ACC112 (cell line): ENCODE data around the gene SEMA3F.
"Not testable (repeated sequence)": the region's sequence is repeated elsewhere in the genome, so short reads cannot be mapped to it uniquely, and the experiment has no call there.

ENCODE experiments used
- H2AFZ ChIP-seq: fragments of 200-600 bp; sonication (generic); one replicate; pipeline ENCODE4 v1.6.0; 2017; ENCODE audit warnings: antibody characterized with exemption, low read length; ENCODE audit not compliant: unreplicated experiment
- H3K27ac ChIP-seq: fragments of 200-600 bp; sonication (generic); 2 replicates; pipeline ENCODE4 v1.5.1; 2014; ENCODE audit warnings: low read depth, mild to moderate bottlenecking, antibody characterized with exemption, low read length, moderate library complexity
- H3K27me3 ChIP-seq: fragments of 200-600 bp; sonication (generic); 2 replicates; pipeline ENCODE4 v1.6.1; 2014; ENCODE audit warnings: mild to moderate bottlenecking, antibody characterized with exemption, low read length, moderate library complexity, mixed read lengths; ENCODE audit not compliant: insufficient read depth
- H3K36me3 ChIP-seq: fragments of 200-600 bp; sonication (generic); 2 replicates; pipeline ENCODE4 v1.6.1; 2016; ENCODE audit warnings: mild to moderate bottlenecking, antibody characterized with exemption, low read length, moderate library complexity, mixed read lengths; ENCODE audit not compliant: insufficient read depth
- H3K4me1 ChIP-seq: fragments of 200-600 bp; sonication (generic); one replicate; pipeline ENCODE4 v1.6.1; 2016; ENCODE audit warnings: low read length, mixed read lengths; ENCODE audit not compliant: insufficient read depth, unreplicated experiment, control insufficient read depth
- H3K4me3 ChIP-seq: fragments of 200-600 bp; sonication (generic); 2 replicates; pipeline ENCODE4 v1.5.1; 2014; ENCODE audit warnings: mild to moderate bottlenecking, low read depth, low read length
- H3K79me2 ChIP-seq: fragments of 200-600 bp; sonication (generic); one replicate; pipeline ENCODE4 v1.6.0; 2016; ENCODE audit warnings: low read length; ENCODE audit not compliant: control insufficient read depth, unreplicated experiment, insufficient read depth

The SEMA3F gene

DNA sequence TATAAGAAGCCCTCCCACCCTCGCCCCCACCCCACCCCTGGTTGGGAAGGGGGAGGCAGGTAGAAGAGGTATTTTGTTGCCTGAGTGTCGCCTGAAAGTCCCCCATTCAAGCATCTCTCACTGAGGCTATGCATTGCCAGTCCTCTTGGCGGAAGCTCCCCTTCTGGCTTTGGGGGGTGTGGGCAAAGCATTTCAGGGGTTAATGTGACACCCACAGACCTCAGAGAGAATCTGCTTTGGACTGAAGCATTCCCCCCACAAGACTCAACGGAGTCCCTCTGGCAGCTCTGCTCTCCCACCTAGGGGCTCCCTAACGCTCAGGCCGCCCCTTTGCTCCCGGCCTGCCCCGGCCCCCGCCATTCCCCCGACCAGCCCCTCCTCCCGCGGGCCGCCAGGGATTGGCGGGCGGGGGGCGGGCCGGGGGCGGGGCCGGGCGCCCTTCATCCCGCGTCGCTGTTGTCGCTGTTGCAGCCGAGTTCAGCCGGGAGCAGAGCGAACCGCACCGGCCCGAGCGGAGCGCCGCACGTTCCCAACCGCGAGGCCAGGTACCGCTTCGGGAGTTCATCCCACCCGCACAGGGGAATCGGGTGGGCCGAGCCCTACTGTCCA, 49.8 kb downstream of the SEMA3F start, which contains the start of gene SLC38A3:
Gene SLC38A3, plus strand, starts transcription at position 468 of the 609 bp plus-strand sequence. CDS start 8,929 bp downstream, outside the sequence.
- Histone ChIP-seq H2AFZ (no peak within 1 kb of the TSS), H3K27ac (no peak within 1 kb of the TSS), H3K4me1 (peaks cover 3% of the 10 kb centered on the region), H3K79me2 (no peaks in the 10 kb centered on the region), H3K27me3 (peaks cover 34% of the 10 kb centered on the region), H3K4me3 (peak within 1 kb of the TSS; percentile 66), H3K36me3 (no peaks in the 10 kb centered on the region)

- H3K4me3 ChIP-seq: peak overlapping the region; percentile 66
- H2AFZ ChIP-seq: no peak overlapping the region
Measured at GRCh38 chr3:50205413-50206276, 50.5 kb downstream of the SEMA3F start.

DNA sequence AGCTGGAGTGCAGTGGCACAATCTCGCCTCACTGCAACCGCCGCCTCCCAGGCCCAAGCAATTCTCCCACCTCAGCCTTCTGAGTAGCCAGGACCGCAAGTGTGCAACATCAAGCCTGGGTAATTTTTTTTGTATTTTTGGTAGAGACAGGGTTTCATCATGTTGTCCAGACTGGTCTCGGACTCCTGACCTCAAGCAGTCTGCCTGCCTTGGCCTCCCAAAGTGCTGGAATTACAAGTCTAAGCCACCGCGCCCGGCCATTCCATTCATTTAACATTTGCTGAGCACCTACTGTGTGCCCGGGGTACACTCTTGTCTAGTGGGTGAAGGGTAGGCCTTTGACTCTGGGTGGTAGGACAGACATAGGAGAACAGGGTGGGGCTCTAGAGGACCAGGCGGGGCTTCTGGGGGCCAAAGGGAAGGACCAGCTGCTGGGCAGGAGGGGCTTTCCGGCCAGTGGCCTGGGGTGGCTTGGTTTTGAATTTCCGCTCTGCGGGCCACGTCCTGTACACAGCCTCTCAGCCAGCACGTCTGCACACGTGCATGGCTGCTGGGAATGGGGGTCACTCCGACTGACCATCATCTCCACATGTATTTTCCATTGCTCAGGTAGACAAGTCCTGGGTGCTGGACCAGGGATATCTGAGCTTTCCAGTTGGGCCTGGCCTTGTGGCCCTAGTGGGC, 52.4 kb downstream of the SEMA3F start:
- Histone ChIP-seq H3K79me2 (no peaks in the 10 kb centered on the region), H3K4me3 (no peak overlapping the region), H3K27ac (no peak overlapping the region), H2AFZ (no peak overlapping the region), H3K4me1 (peaks cover 8% of the 10 kb centered on the region), H3K36me3 (no peaks in the 10 kb centered on the region), H3K27me3 (peaks cover 34% of the 10 kb centered on the region)

More at GRCh38 chr3:50205413-50206276, 50.5 kb downstream of the SEMA3F start:
- Histone ChIP-seq H3K27ac (no peak overlapping the region), H3K79me2 (no peaks in the 10 kb centered on the region), H3K4me1 (peaks cover 3% of the 10 kb centered on the region), H3K36me3 (no peaks in the 10 kb centered on the region), H3K27me3 (peaks cover 34% of the 10 kb centered on the region)

DNA sequence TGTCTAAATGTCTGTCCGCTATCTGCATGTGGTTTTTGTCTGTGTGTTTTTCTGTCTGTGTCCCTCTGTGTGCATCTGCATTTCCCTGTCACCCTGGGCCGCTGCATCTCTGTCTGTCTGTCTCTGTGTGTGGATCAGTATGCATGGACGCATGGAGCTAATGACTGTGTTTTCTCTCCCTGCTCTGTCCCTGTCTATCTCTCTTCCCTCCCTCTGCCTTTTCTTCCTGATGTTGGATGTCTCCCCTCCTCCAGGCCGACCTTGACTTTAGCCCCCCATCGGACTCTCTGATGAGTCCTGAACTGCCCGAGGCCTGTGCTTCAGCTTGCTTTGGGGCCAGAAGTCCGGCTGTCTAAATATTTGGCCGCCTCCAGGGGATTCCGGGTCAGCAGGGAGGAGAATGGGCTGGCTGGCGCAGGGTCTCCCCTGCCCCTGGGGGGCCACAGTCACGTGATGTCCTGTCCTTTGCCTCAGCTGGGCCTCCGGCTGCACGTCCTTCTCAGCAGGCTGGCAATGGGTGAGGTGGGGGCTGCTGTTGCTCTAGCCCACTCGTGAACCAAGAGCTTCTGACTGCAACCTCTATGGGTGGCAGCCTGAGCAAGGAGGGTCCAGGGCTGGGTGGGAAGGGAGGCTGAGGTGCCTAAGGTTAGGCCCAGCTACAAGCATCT, 53.7 kb downstream of the SEMA3F start:
- peaks cover 30% of the 10 kb centered on the region for H3K27me3 ChIP-seq
- H3K4me1 ChIP-seq: peaks cover 8% of the 10 kb centered on the region
- H3K36me3 ChIP-seq: no peaks in the 10 kb centered on the region
- no peak overlapping the region for H2AFZ ChIP-seq
- no peak overlapping the region for H3K27ac ChIP-seq
- H3K4me3 ChIP-seq: no peak overlapping the region
- no peaks in the 10 kb centered on the region for H3K79me2 ChIP-seq

DNA sequence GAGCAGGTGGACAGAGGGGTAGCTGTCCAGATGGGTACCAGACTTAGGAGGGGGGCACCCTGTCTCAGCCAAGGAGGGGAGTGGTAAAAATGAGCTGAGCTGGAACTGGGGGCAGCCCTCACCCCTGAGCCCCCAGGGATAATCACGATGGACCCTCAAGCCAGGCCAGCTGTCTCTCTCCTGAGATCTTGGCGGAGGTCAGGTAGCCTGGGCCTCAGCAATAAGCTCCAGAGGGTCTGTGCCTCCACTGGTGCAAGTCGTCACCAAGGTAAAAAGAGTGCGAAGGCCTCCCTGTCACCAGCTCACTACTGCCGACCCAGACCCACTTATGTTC, 55.0 kb downstream of the SEMA3F start:
- Histone ChIP-seq H3K27ac (no peak overlapping the region), H3K36me3 (no peaks in the 10 kb centered on the region), H2AFZ (no peak overlapping the region), H3K4me1 (peaks cover 5% of the 10 kb centered on the region), H3K27me3 (peaks cover 17% of the 10 kb centered on the region), H3K4me3 (no peak overlapping the region), H3K79me2 (no peaks in the 10 kb centered on the region)

- Histone ChIP-seq H3K27ac (no peak overlapping the region), H3K79me2 (no peaks in the 10 kb centered on the region), H3K27me3 (peaks cover 11% of the 10 kb centered on the region)
Measured at GRCh38 chr3:50210510-50211367, 55.6 kb downstream of the SEMA3F start.

DNA sequence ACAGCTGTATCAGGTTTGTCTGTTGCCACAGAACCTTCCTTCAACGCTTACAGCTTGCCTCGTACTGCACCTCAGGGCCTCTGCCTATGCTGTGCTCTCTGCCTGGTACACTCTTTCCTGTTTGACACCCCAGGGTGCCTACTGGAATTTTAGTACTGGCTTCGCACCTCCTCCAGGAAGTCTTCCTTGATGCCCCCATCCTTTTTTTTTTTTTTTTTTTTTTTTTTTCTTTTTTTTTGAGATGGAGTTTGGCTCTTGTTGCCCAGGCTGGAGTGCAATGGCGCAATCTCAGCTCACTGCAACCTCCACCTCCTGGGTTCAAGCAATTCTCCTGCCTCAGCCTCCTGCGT, 56.2 kb downstream of the SEMA3F start:
- not testable (repeated sequence) for H3K79me2 ChIP-seq, H3K36me3 ChIP-seq, H3K4me1 ChIP-seq, H3K4me3 ChIP-seq, H3K27me3 ChIP-seq, H3K27ac ChIP-seq, H2AFZ ChIP-seq

More at GRCh38 chr3:50210510-50211367, 55.6 kb downstream of the SEMA3F start:
- Histone ChIP-seq H3K4me1 (peaks cover 5% of the 10 kb centered on the region), H3K4me3 (no peak overlapping the region), H2AFZ (no peak overlapping the region), H3K36me3 (no peaks in the 10 kb centered on the region)

DNA sequence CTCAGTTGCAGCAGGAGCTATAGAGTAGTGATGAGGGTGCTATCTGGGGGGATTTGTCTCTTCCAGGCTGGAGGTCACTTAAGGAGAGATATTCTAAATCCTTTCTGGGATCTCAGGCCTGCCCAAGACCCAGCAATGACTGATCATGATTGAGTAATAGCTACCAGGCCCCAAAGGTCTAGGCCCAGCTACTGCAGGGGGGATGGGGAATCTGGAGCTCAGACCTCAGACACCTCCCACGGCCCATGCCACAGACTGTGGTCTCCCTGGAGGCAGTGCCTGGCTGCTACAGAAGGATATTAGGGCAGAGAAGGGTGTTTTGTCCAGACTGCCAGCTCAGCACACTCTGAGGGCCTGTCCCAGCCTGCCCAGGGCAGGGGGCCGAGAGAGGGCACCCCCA, 56.8 kb downstream of the SEMA3F start:
- no peaks in the 10 kb centered on the region for H3K79me2 ChIP-seq
- H3K4me3 ChIP-seq: no peak overlapping the region
- no peaks in the 10 kb centered on the region for H3K36me3 ChIP-seq
- no peak overlapping the region for H3K27ac ChIP-seq
- H2AFZ ChIP-seq: no peak overlapping the region
- no peaks in the 10 kb centered on the region for H3K27me3 ChIP-seq
- peaks cover 5% of the 10 kb centered on the region for H3K4me1 ChIP-seq

DNA sequence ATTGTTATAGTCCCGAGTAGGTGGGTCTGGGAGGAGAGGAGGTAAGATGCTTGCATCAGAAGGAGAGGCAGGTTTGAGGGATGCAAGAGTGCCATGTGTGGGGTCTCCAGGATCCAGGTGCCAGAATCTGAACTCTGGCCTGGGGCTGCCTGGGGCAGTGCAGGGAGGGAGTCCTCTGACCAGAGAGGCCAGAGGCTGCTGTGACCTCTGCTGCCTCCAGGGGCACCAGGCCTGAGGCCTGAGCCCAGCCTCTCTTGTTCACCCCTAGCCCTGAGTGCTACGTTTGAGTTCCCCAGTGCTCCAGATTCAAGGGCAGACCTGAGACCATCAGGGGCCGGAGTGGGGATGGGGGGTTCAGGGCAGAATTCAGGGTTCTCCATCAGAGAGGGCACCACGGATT, 57.4 kb downstream of the SEMA3F start:
- Histone ChIP-seq H3K4me1 (peaks cover 5% of the 10 kb centered on the region), H3K36me3 (no peaks in the 10 kb centered on the region), H3K79me2 (no peaks in the 10 kb centered on the region), H2AFZ (no peak overlapping the region), H3K27ac (no peak overlapping the region), H3K4me3 (no peak overlapping the region), H3K27me3 (no peaks in the 10 kb centered on the region)

DNA sequence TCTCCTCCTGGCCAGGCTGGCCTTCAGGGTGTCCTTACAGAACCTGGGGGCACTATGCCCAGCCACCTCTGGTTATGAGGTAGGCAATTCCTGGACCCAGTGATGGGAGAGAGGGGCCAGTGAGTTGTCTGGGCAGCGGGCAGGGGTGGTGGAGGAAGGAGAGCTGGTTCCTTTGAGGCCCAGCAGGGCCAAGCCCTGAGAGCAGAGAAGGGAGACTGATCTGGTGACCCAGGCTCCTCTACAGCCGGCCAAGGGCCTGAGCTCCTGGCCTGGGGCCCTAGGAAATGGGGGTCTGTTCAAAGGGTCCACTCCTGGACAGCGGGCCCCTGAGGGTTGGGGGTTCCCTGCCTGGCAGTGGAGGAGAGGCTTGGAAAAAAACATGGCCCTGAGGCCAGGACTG, 57.8 kb downstream of the SEMA3F start:
- no peaks in the 10 kb centered on the region for H3K36me3 ChIP-seq
- no peak overlapping the region for H3K4me3 ChIP-seq
- H3K79me2 ChIP-seq: no peaks in the 10 kb centered on the region
- no peaks in the 10 kb centered on the region for H3K27me3 ChIP-seq
- H2AFZ ChIP-seq: no peak overlapping the region
- peaks cover 5% of the 10 kb centered on the region for H3K4me1 ChIP-seq
- no peak overlapping the region for H3K27ac ChIP-seq
